K562 (cell line): ENCODE data around the gene TBC1D25. TPM values are rescaled to one million over a fixed set of nuclear protein-coding genes. Genes with fewer than 3 reads are reported as not detected.

Source experiments
- CBFB ChIP-seq: sonication (generic); formaldehyde crosslinking; IDR thresholded peaks from 2 replicates; pipeline ENCODE4 v1.4.0; 2020; ENCODE audit warnings: mild to moderate bottlenecking, missing genetic modification reagents
- ETV6 ChIP-seq, 3 experiments: fragments of 150-350 bp in 1 of 3; sonication (generic) in 1 of 3; formaldehyde crosslinking in 1 of 3; IDR thresholded peaks; 2 replicates each; pipeline versions ENCODE4 v1.6.1 to v1.8.0; 2014 to 2022; ENCODE audit warnings: borderline replicate concordance in 2 of 3, low read depth in 2 of 3, antibody characterized with exemption in 1 of 3, low read length in 1 of 3, mild to moderate bottlenecking in 1 of 3, missing genetic modification reagents in 1 of 3
- FOXJ3 ChIP-seq: sonication (generic); formaldehyde crosslinking; IDR thresholded peaks from 2 replicates; pipeline ENCODE4 v1.4.0; 2020; ENCODE audit warnings: mild to moderate bottlenecking, missing genetic modification reagents
- HIVEP1 ChIP-seq: fragments of 250-450 bp; sonication (Bioruptor Pico); IDR thresholded peaks from 2 replicates; pipeline ENCODE4 v1.4.0; 2020; ENCODE audit warnings: mild to moderate bottlenecking
- HNRNPUL1 ChIP-seq: fragments of 200-400 bp; formaldehyde crosslinking; IDR thresholded peaks from 2 replicates; pipeline ENCODE4 v1.6.1; 2017; ENCODE audit warnings: low read length
- ILF3 ChIP-seq: fragments of 450-650 bp; IDR thresholded peaks from 2 replicates; pipeline ENCODE4 v1.6.1; 2018; ENCODE audit warnings: antibody characterized with exemption, mild to moderate bottlenecking, moderate library complexity, borderline replicate concordance
- MEIS2 ChIP-seq: fragments of 450-650 bp; IDR thresholded peaks from 2 replicates; pipeline ENCODE4 v1.6.1; 2014; ENCODE audit warnings: mild to moderate bottlenecking; ENCODE audit not compliant: partially characterized antibody
- NFRKB ChIP-seq: fragments of 450-650 bp; IDR thresholded peaks from 2 replicates; pipeline ENCODE4 v1.6.1; 2016; ENCODE audit warnings: low read depth
- PML ChIP-seq: IDR thresholded peaks from 2 replicates; pipeline ENCODE4 v1.6.1; 2012; ENCODE audit warnings: low read length, inconsistent platforms
- RCOR1 ChIP-seq, 2 experiments: IDR thresholded peaks; 2 replicates each; pipeline ENCODE4 v1.6.1; 2012; ENCODE audit warnings: low read depth in 2 of 2, low read length in 2 of 2, borderline replicate concordance in 1 of 2, improper control_type of control experiment in 1 of 2
- SMARCA5 ChIP-seq: fragments of 450-650 bp; IDR thresholded peaks from 2 replicates; pipeline ENCODE4 v1.6.1; 2016
- TAF15 ChIP-seq: fragments of 200-400 bp; formaldehyde crosslinking; IDR thresholded peaks from 2 replicates; pipeline ENCODE4 v1.6.1; 2017; ENCODE audit warnings: mild to moderate bottlenecking, low read depth, low read length, moderate library complexity
- ZFP1 ChIP-seq: fragments of 450-650 bp; formaldehyde crosslinking; IDR thresholded peaks from 2 replicates; pipeline ENCODE4 v1.4.0; 2020; ENCODE audit warnings: mild to moderate bottlenecking, mixed read lengths
- ZNF165 ChIP-seq: fragments of 250-450 bp; sonication (Bioruptor Pico); IDR thresholded peaks from 2 replicates; pipeline ENCODE4 v1.4.0; 2020; ENCODE audit warnings: borderline replicate concordance
- ZNF184 ChIP-seq: sonication (generic); formaldehyde crosslinking; IDR thresholded peaks from 2 replicates; pipeline ENCODE4 v1.5.0; 2020; ENCODE audit warnings: missing genetic modification reagents
- ZNF197 ChIP-seq: fragments of 200-800 bp; sonication (Bioruptor generic); IDR thresholded peaks from 2 replicates; pipeline ENCODE4 v1.6.1; 2016; ENCODE audit warnings: low read depth, missing genetic modification characterization, missing compliant biosample characterization
- ZNF785 ChIP-seq: fragments of 250-450 bp; sonication (Bioruptor Pico); IDR thresholded peaks from 2 replicates; pipeline ENCODE4 v1.4.0; 2020; ENCODE audit warnings: mild to moderate bottlenecking
- polyA plus RNA-seq, 8 experiments: library from polyadenylated mRNA; depleted of rRNA in 4 of 8; stranded (reverse) in 5 of 8; unstranded in 3 of 8; fragments of >200 nt; fragmentation: Nextera tagmentation in 2 of 8; fragmentation: Illumina TruSeq in 1 of 8; extraction: Ambion mirVana in 2 of 8; extraction: Trizol in 1 of 8; gene quantifications; 2 replicates each; pipeline versions ENCODE4 v1.2.1 to v1.2.3, GENCODE V29; 2011 to 2014; ENCODE audit warnings: inconsistent platforms in 1 of 8, missing spikeins in 1 of 8
- total RNA-seq, 7 experiments: library from RNA; depleted of rRNA in 6 of 7; stranded (reverse); fragments of >200 nt in 6 of 7; fragmentation: Illumina TruSeq in 2 of 7; extraction: Trizol in 2 of 7; gene quantifications; 2 replicates each; pipeline versions ENCODE4 v1.2.1 to v1.2.3, GENCODE V29; 2011 to 2021; ENCODE audit warnings: low replicate concordance in 1 of 7
- TF ChIP-seq, protein P1 (sequence below): sonication (generic); formaldehyde crosslinking; IDR thresholded peaks from 2 replicates; pipeline ENCODE4 v1.8.1; 2023; ENCODE audit warnings: missing genetic modification reagents, mild to moderate bottlenecking, borderline replicate concordance
- TF ChIP-seq, protein P2 (sequence below), 2 experiments: fragments of 450-650 bp in 1 of 2; sonication (generic) in 1 of 2; formaldehyde crosslinking; conservative IDR thresholded peaks; 2 replicates each; pipeline versions ENCODE4 v1.4.0 to v1.8.1; 2020 to 2022; ENCODE audit warnings: mild to moderate bottlenecking in 1 of 2, missing genetic modification reagents in 1 of 2
- TF ChIP-seq, protein P3 (sequence below): fragments of 450-650 bp; conservative IDR thresholded peaks from 2 replicates; pipeline ENCODE4 v1.6.1; 2016; ENCODE audit warnings: missing genetic modification characterization, low read depth, mild to moderate bottlenecking, control low read depth, missing compliant biosample characterization

TBC1D25 gene
- total and polyA plus RNA-seq, 9 of the 15 experiments (the other 6 are each of a cell fraction or from before 2014, with no cell fraction given) = 0.62 to 10.6 (median 3.9) TPM

DNA sequence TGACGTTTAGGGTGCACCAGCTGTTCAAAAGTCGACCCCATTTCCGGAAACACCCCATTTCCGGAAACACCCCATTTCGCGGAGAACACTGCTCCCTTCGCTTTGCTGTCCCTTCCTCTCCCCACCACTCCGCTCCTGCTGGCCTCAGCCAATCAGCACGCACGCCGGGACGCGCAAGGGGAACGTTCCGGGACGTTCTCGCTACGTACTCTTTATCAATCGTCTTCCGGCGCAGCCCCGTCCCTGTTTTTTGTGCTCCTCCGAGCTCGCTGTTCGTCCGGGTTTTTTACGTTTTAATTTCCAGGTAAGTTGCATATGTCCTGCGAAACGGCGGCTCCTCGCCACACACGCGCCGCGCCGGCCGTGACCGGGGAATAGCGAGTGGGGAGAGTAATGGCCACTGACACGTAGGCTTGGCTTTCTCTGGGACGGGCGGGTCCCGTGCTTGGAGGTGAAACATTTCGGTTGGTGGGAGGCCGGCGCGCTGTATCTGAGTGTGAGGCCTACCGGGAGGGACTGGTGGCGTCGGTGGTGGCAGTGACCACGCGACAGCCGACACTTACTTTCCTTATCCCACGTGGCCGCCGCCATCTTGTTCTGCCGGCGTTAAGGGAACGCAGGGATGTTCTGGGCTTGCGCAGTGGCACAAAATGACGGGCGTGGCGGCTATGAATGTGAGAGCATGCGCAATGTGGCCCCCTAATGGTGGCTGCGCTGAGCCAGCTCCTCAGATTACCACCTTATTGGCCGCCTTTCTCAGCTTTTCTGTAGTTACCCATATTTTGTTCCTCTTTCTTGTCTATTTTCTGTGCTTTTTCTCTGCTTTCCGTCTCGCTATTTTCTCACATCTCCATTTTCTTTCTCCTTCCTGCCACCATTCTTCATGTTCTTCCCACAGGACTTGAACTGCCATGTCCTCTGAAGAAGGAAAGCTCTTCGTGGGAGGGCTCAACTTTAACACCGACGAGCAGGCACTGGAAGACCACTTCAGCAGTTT lies 35.1 kb downstream of the TBC1D25 start, which contains the start of gene RBM3 (continued):
- TF ChIP-seq, protein P1, sequence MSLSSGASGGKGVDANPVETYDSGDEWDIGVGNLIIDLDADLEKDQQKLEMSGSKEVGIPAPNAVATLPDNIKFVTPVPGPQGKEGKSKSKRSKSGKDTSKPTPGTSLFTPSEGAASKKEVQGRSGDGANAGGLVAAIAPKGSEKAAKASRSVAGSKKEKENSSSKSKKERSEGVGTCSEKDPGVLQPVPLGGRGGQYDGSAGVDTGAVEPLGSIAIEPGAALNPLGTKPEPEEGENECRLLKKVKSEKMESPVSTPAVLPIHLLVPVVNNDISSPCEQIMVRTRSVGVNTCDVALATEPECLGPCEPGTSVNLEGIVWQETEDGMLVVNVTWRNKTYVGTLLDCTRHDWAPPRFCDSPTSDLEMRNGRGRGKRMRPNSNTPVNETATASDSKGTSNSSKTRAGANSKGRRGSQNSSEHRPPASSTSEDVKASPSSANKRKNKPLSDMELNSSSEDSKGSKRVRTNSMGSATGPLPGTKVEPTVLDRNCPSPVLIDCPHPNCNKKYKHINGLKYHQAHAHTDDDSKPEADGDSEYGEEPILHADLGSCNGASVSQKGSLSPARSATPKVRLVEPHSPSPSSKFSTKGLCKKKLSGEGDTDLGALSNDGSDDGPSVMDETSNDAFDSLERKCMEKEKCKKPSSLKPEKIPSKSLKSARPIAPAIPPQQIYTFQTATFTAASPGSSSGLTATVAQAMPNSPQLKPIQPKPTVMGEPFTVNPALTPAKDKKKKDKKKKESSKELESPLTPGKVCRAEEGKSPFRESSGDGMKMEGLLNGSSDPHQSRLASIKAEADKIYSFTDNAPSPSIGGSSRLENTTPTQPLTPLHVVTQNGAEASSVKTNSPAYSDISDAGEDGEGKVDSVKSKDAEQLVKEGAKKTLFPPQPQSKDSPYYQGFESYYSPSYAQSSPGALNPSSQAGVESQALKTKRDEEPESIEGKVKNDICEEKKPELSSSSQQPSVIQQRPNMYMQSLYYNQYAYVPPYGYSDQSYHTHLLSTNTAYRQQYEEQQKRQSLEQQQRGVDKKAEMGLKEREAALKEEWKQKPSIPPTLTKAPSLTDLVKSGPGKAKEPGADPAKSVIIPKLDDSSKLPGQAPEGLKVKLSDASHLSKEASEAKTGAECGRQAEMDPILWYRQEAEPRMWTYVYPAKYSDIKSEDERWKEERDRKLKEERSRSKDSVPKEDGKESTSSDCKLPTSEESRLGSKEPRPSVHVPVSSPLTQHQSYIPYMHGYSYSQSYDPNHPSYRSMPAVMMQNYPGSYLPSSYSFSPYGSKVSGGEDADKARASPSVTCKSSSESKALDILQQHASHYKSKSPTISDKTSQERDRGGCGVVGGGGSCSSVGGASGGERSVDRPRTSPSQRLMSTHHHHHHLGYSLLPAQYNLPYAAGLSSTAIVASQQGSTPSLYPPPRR (CRISPR knock-in tag) = no peak
- peak; percentile 82 for TF ChIP-seq PML
- TF ChIP-seq, protein P2, sequence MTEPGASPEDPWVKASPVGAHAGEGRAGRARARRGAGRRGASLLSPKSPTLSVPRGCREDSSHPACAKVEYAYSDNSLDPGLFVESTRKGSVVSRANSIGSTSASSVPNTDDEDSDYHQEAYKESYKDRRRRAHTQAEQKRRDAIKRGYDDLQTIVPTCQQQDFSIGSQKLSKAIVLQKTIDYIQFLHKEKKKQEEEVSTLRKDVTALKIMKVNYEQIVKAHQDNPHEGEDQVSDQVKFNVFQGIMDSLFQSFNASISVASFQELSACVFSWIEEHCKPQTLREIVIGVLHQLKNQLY (CRISPR knock-in tag; conservative IDR thresholded peaks at IDR 0.05) = no peak
- no peak for TF ChIP-seq ZFP1 (CRISPR knock-in tag)
- no peak for TF ChIP-seq ZNF184
- no peak for TF ChIP-seq HNRNPUL1
- no peak for TF ChIP-seq CBFB
- 0 out of 2 replicates have a peak, but pooled peaks have one; percentile 11 for TF ChIP-seq ILF3
- TF ChIP-seq, protein P3, sequence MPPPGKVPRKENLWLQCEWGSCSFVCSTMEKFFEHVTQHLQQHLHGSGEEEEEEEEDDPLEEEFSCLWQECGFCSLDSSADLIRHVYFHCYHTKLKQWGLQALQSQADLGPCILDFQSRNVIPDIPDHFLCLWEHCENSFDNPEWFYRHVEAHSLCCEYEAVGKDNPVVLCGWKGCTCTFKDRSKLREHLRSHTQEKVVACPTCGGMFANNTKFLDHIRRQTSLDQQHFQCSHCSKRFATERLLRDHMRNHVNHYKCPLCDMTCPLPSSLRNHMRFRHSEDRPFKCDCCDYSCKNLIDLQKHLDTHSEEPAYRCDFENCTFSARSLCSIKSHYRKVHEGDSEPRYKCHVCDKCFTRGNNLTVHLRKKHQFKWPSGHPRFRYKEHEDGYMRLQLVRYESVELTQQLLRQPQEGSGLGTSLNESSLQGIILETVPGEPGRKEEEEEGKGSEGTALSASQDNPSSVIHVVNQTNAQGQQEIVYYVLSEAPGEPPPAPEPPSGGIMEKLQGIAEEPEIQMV (tag) = no peak
- TF ChIP-seq ZNF785 (CRISPR knock-in tag) = no peak
- TF ChIP-seq ZNF165 = no peak
- TF ChIP-seq SMARCA5 = no peak; the same call in 1 of the 2 replicates
- no peak for TF ChIP-seq HIVEP1 (CRISPR knock-in tag)
- TF ChIP-seq ETV6 (IDR thresholded peaks at IDR 0.05; ENCODE audit: borderline replicate concordance in 1 of 2, low read depth in 2 of 2, low read length in 1 of 2) = 0 out of 4 replicates have a peak, but pooled peaks of 1 of the 2 experiments have one; percentile 39
- no peak for TF ChIP-seq ETV6 (CRISPR knock-in tag; IDR thresholded peaks at IDR 0.05; ENCODE audit: borderline replicate concordance)
- TF ChIP-seq ZNF197 (CRISPR knock-in tag) = no peak
- peak; percentile 57 for TF ChIP-seq MEIS2
- no peak for TF ChIP-seq FOXJ3
- TF ChIP-seq NFRKB = peak; percentile 90
- TF ChIP-seq TAF15 = no peak
- no peak for TF ChIP-seq RCOR1 (IDR thresholded peaks at IDR 0.05; ENCODE audit: borderline replicate concordance in 1 of 2, low read depth in 2 of 2, low read length in 2 of 2)
